ENCODE measurements around the gene ACTR2.

DNA sequence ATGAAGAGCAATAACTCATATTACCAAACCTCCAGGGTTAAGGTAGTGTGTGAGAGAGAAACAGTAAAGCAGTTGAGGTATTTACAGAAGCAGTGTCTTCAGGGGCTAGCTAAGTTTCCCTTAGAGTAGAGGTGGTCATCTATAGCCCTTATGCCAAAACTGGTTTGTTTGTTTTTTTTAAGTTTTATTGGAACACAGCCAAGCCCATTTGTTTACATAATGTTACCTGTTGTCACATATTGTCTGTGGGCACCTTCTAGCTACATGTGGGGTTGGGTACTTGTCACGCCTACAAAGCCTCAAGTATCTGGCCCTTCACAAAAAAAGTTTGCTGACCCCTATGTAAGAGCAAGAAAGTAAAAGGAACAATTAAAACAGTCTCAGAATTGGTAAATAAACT, 39.4 kb downstream of the ACTR2 start:
- TF ChIP-seq, protein P1, sequence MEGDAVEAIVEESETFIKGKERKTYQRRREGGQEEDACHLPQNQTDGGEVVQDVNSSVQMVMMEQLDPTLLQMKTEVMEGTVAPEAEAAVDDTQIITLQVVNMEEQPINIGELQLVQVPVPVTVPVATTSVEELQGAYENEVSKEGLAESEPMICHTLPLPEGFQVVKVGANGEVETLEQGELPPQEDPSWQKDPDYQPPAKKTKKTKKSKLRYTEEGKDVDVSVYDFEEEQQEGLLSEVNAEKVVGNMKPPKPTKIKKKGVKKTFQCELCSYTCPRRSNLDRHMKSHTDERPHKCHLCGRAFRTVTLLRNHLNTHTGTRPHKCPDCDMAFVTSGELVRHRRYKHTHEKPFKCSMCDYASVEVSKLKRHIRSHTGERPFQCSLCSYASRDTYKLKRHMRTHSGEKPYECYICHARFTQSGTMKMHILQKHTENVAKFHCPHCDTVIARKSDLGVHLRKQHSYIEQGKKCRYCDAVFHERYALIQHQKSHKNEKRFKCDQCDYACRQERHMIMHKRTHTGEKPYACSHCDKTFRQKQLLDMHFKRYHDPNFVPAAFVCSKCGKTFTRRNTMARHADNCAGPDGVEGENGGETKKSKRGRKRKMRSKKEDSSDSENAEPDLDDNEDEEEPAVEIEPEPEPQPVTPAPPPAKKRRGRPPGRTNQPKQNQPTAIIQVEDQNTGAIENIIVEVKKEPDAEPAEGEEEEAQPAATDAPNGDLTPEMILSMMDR (IDR thresholded peaks at IDR 0.05; ENCODE audit: insufficient read depth, low read depth, low read length), result no peak
- TF ChIP-seq EZH2 (IDR thresholded peaks at IDR 0.05; ENCODE audit: insufficient read depth, low read length), result no peak
